Activated CD4-positive, CD25-positive, alpha-beta regulatory T cell treated with anti-CD3 and anti-CD28 coated beads, Interleukin-2, amount 50 U/mL, for 24 hours (primary cell): Measurements from ENCODE around the gene KCNK3.

Source experiments
- ATAC-seq, 2 donors: fragments of 150-1000 bp; cut with Tn5 transposase; one replicate each; pipeline ENCODE4 v1.10.0; 2021; ENCODE audit warnings: mild to moderate bottlenecking in 1 of 2, moderate library complexity in 1 of 2

The KCNK3 gene

DNA sequence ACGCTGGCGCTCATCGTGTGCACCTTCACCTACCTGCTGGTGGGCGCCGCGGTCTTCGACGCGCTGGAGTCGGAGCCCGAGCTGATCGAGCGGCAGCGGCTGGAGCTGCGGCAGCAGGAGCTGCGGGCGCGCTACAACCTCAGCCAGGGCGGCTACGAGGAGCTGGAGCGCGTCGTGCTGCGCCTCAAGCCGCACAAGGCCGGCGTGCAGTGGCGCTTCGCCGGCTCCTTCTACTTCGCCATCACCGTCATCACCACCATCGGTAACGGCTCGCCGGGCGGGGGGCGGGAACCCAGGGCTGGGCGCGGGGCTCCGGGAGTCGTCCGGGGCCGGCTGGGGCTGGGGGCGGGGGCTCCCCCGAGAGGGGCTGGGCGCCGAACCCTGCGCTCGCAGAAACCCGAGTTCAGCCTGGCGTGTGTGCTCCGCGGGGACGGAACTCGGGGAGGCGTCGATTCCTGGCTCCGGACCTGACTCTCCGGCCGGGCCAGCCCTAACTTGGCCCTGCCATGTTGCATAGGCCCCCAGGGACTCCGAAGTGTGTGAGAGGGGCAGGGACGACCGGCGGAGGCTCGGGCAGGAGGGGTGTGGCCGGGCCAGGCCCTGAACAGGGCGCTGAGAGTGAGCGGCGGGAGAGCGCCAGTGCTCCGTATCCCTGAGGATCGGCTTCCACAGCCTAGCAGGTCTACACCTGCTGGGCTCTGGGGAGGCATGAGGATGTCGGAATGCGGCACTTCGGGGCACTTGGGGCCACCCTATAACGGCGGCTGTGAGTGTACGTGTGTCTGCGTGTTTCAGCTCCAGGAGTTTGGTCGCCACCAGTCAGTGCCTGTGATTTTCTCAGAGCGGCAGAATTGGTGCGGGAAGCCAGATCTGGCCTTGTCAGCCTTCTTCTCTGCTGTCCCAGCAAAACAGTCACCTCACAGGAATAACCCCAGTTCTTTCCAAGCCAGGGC, 651 bp downstream of the KCNK3 start:
- peak in 1 of 2 donors; percentile 21 for ATAC-seq

DNA sequence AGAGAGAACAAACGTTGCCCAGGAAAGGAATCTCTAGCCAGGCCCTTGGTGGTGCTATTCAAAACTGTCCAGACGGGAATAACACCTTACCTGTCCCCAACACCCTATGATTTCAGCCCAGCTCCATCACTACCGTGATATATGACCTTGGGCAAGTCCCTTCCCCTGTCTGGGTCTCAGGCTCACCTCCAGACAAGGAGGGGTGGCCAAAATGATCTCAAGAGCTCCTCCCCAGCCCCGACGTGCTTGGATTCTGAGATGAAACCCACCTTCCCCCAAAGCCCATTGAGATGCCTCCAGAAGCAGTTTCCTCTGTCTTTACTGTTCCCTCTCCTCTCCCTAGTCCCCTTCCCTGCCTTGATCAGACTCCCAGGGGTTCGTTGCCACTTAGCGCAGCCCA, 1.5 kb downstream of the KCNK3 start:
- no peak for ATAC-seq

- no peak for ATAC-seq
These were observed 3.9 kb downstream of the KCNK3 start for GRCh38 chr2:26696351-26696816.

GRCh38 chr2:26697425-26697824, 4.9 kb downstream of the KCNK3 start:
- no peak for ATAC-seq

DNA sequence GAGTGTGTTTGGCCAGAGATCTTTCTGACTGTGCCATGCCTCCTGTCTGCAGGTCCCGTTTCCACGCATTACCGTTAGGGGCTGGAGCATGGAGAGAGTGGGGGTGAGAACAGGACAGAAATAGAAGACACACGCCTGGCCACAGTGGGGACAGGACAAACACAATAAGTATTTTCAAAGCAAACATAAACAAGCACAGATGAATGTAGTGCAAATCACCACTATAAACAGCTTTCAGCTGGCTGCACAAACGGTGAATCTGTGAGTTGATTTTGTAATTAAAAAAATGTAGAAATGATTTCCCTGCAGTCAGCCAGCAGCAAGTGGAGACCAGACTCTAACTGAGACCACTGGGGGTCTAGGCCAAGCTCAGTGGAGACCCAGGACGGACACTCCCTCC, 6.8 kb downstream of the KCNK3 start:
- no peak for ATAC-seq

- no peak for ATAC-seq
These were observed 7.6 kb downstream of the KCNK3 start for GRCh38 chr2:26700078-26700477.

DNA sequence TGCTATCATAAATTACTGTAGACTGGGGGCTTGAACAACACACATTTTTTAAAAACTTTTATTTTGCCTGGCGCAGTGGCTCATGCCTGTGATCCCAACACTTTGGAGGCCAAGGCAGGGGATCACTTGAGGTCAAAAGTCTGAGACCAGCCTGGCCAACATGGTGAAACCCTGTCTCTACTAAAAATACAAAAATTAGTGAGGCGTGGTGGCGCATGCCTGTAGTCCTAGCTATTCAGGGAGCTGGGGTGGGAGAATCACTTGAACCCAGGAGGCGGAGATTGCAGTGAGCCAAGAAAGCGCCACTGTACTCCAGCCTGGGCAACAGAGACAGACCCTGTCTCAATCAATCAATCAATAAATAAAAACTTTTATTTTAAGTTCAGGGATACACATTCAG, 9.1 kb downstream of the KCNK3 start:
- ATAC-seq, result no peak

DNA sequence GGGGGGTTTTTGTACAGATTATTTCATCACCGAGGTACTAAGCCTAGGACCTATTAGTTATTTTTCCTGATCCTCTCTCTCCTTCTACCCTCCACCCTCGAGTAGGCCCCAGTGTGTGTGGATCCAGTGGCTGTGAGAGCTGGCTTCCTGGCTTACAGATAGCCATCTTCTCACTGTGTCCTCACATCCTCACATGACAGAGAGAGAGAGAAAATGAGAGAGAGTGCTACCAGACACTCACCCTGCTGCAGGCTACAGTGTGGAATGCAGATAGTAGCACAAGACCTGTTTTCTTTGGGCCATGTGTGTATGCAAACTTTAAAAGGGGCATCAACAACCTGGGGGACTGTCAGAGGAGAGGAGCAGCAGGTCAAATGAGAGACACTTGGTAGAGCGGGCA, 9.5 kb downstream of the KCNK3 start:
- no peak for ATAC-seq

- no peak for ATAC-seq
These were observed 12.0 kb downstream of the KCNK3 start for GRCh38 chr2:26704441-26704977.

GRCh38 chr2:26705126-26705525, 12.6 kb downstream of the KCNK3 start:
- no peak for ATAC-seq

- no peak for ATAC-seq
These were observed 13.6 kb downstream of the KCNK3 start for GRCh38 chr2:26706093-26706492.

GRCh38 chr2:26706616-26707473, 14.3 kb downstream of the KCNK3 start:
- ATAC-seq, result no peak

- no peak for ATAC-seq
These were observed 15.2 kb downstream of the KCNK3 start for GRCh38 chr2:26707747-26708146.

DNA sequence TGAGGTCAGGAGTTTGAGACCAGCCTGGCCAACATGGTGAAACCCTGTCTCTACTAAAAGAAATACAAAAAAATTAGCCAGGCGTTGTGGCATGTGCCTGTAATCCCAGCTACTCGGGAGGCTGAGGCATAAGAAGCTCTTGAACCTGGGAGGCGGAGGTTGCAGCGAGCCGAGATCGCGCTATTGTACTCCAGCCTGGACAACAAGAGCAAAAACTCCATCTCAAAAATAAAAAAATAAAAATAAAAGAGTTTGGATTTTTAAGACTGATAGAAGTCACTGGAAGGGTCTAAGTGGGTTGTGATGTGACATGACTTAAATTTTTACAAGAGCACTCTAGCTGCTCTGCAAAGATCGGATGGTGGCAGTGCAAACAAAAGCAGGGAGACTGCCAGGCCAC, 15.9 kb downstream of the KCNK3 start:
- ATAC-seq, result no peak

- no peak for ATAC-seq
These were observed 17.0 kb downstream of the KCNK3 start for GRCh38 chr2:26709323-26710110.

DNA sequence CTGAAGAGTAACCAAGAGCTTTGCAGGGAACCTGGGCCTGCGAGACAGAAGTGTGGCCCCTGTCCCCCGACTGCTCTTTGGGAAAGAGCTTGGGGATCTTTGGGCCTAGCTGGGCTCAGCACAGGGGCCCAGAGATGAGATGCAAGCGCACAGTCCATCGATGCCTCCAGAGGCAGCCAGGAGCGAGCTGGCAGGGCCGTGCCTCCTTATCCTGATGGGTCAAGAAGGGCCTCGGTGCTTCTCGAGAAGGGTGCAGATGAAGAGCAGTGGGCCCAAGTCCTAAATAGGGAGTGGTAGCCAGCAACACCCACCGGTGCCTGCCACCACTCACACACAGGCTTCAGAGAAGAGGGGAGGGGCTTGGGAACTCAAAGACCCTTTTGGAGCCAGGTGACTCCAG, 17.6 kb downstream of the KCNK3 start:
- ATAC-seq, result no peak

DNA sequence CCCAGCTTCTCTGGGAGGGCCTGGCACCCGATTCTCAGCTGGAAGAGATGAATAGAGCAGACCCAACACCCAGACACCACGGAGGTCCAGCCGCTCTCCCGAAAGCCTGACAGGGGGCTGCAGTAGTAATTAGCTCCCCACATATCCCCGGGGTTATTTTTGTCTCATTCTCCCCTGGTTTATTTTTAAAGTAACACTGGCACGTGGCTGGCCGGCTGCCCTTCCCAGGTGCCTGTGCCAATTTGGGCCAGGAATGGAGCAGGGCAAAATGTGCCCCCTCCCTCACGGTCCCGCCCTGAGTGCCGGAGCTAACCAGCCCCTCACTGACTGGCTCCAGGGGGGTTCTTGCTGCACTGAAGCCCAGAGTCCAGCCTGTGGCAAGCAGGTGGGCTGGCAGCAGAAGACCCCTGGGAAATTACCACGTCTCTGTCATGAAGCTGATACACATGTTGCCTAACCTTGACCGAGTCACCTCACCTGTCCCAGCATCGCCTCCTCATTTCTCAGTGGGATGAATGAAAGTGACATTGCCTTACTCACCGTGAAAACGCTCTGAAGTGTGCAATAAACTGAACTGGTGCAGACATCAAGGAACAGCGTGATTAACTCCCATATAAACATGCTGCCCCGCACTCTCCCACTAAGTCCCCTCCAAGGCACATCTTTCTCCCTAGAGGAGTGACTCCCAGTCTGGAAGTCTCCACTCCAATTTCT, 18.4 kb downstream of the KCNK3 start:
- no peak for ATAC-seq

DNA sequence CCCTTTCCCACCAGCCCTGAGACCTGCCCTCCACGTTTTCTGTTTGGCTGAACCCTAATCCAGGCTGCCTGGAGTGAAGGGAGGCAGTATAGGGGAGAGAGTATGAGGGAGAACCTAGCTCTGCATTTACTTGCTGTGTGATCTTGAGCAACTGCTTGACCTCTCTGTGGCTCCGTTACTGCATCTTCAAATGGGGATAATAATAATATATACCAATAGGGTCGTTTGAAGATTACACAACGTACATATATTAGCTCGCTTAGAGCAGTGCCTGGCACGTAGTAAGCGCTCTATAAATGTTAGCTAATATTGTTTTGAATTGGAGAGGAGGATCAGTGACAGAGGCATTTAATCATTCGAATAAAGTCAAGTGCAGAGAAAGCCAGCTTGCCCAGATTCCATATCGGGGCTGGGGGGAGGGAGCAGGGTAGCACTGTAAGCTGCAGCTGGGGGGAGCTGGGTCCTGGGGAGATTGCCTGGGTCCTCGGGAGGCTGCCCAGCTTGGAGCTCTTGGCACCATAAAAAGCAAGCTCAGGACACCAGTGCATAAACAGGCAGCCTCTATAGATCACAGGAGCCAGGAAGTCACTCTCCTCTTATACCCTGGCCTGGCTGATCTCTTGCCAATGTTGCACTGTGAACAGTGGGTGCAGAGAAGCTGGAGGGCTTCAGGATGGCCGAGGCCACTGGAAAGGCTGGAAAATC, 19.1 kb downstream of the KCNK3 start:
- no peak for ATAC-seq

DNA sequence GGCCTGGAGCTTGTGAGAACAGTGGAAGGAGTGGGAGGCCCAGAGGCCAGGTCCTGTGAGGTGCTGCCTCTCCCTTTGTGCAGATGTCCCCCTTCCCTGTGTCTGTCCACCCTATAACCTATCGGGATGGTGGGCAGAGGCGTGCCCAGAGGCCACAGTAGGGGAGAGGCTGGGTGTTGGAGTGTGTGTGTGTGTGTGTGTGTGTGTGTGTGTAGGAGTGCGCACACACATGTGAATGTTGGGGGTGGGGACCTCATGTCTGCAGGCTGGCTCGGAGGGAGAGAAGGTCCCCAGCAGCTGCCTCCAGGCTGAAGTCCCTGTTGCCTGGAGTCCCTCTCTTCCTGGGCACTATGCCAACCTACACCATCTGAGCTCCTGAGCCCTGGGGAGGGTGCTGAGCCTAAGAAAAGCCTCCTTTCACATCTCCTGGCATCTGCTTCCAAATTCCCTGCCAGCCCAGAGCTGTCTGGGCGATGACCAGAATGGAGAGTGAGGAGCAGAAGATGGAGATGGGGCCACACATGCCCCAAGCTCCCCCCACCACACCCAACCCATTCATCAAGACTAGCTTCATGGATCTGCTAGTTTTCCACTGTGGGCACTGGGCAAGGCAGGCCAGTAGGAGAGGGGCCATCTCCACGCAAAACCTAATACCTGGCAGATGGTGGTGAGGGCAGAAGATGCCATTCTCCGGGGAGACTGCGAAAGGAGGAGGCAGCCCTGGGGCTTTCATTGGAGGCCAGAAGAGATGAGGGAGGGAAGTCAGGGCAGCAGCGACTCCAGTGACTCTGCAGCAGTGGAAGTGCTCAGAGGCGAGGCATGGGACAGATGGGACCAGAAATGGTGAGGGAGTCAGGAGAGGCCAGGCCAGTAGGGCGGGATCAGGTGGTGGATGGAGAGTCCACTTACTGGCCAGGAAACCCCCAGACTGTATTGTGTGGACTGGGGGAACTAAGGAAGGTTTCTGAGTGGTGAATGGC, 20.3 kb downstream of the KCNK3 start:
- no peak for ATAC-seq
